Bronchial epithelial cell (primary cell): Measurements from ENCODE around the gene OR51I1. TPM values are rescaled to one million over a fixed set of nuclear protein-coding genes. Genes with fewer than 3 reads are reported as not detected.
A peak's percentile ranks its signal among the peaks of the same experiment; 100 is the strongest.

Experiments
- DNase-seq: peaks from one replicate; pipeline ENCODE4 v3.0.0-alpha.2; 2010; ENCODE audit warnings: low read depth
- FAIRE-seq: peaks from 2 replicates; lab custom pipeline; 2011; peaks lifted over from hg19 to GRCh38; lab: Jason Lieb, UNC
- H3K27me3 ChIP-seq: 2 replicates; pipeline ENCODE4 v1.5.1; 2011; ENCODE audit warnings: low read length; ENCODE audit not compliant: control insufficient read depth, insufficient read depth
- H3K36me3 ChIP-seq: 2 replicates; pipeline ENCODE4 v1.5.1; 2011; ENCODE audit warnings: low read length; ENCODE audit not compliant: control insufficient read depth, insufficient read depth
- H3K4me3 ChIP-seq: 2 replicates; pipeline ENCODE4 v1.5.1; 2011; ENCODE audit warnings: mild to moderate bottlenecking, low read depth, low read length, control low read depth
- total RNA-seq: library from RNA; depleted of rRNA; stranded (reverse); fragments of >200 nt; gene quantifications from 2 replicates; pipeline ENCODE4 v1.2.1, GENCODE V29; 2014
- TF ChIP-seq, protein P1 (sequence below): IDR thresholded peaks from 2 replicates; pipeline ENCODE4 v1.5.1; 2011; ENCODE audit warnings: mild to moderate bottlenecking, moderate library complexity, low read length, control low read depth, inconsistent platforms; ENCODE audit not compliant: insufficient read depth, severe bottlenecking

OR51I1 gene
- total RNA-seq, 1 donor from 2014 or later = not detected

DNA sequence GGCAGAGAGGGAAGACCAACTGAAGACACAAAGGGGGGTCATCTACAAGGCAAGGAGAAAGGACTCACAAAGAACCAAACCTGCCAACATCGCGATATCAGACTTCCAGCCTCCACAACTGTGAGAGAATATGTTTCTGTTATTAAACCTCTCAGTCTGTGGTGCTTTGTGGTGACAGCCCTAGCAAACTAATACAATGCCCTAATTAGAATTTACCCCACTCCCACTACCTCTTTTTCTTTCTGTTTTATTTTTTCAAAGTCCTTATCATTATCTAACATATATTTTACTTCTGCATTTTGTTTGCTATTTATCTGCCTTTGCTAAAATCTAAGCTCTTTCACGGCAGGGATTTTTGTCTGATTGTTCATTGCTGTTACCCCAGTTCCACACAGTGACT is 44.7 kb upstream of the OR51I1 start:
- no peaks in the 10 kb centered on the region for H3K27me3 ChIP-seq
- FAIRE-seq (no peak), DNase-seq (no peak)
- H3K36me3 ChIP-seq = no peaks in the 10 kb centered on the region
- TF ChIP-seq, protein P1, sequence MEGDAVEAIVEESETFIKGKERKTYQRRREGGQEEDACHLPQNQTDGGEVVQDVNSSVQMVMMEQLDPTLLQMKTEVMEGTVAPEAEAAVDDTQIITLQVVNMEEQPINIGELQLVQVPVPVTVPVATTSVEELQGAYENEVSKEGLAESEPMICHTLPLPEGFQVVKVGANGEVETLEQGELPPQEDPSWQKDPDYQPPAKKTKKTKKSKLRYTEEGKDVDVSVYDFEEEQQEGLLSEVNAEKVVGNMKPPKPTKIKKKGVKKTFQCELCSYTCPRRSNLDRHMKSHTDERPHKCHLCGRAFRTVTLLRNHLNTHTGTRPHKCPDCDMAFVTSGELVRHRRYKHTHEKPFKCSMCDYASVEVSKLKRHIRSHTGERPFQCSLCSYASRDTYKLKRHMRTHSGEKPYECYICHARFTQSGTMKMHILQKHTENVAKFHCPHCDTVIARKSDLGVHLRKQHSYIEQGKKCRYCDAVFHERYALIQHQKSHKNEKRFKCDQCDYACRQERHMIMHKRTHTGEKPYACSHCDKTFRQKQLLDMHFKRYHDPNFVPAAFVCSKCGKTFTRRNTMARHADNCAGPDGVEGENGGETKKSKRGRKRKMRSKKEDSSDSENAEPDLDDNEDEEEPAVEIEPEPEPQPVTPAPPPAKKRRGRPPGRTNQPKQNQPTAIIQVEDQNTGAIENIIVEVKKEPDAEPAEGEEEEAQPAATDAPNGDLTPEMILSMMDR = no peak
- H3K4me3 ChIP-seq = no peak overlapping the region

DNA sequence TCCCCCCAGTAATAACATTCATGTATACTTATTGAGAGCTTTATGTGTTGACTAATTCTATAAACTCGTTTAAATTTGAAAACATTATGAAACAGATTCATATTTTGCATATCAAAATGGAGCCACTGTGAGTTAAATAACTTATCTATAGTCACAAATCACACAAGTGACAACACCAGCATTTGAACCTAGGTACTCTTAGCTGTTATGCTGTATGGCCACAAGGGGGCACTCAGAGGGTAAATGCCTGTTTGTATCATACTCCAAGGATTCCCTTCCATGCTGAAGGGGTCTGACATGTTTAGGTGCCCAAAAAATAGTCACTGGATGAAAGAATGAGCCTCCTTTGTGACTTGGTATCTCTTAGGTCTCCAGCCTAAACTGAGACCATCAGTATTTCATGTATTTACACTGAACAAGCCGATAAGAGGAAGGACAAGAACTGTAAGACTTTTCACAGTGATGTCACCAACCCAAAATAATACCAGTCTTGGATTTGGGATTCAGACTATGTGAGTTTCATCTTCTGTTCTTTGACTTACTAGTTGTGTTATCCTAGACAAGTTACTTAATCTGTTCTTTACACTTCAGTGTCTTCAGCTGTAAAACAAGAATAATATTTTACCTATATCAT is 35.0 kb upstream of the OR51I1 start:
- Histone ChIP-seq H3K36me3 (no peaks in the 10 kb centered on the region), H3K27me3 (no peaks in the 10 kb centered on the region), H3K4me3 (no peak overlapping the region)
- FAIRE-seq (peak; percentile 13), DNase-seq (peak; percentile 48)
- TF ChIP-seq, protein P1 = peak; percentile 70

DNA sequence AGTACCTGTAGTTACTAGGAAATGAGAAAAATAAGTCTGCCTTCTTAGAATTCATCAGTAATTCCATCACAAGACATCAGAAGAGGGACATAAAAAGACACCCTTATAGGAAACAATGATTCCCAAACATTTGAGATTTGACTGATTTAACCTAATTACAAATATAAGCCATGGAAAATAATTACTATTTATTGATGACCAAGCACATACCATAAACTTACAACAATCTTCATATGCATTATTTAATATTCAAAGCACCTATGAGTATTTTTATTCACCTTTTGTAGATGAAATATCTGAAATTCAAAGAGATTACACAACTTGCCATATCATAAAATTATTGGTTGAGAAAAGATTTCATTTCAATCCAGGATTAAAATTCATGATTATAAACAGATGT is 32.6 kb upstream of the OR51I1 start:
- FAIRE-seq (no peak), DNase-seq (no peak)
- TF ChIP-seq, protein P1 = no peak
- Histone ChIP-seq H3K4me3 (no peak overlapping the region), H3K27me3 (no peaks in the 10 kb centered on the region), H3K36me3 (no peaks in the 10 kb centered on the region)

DNA sequence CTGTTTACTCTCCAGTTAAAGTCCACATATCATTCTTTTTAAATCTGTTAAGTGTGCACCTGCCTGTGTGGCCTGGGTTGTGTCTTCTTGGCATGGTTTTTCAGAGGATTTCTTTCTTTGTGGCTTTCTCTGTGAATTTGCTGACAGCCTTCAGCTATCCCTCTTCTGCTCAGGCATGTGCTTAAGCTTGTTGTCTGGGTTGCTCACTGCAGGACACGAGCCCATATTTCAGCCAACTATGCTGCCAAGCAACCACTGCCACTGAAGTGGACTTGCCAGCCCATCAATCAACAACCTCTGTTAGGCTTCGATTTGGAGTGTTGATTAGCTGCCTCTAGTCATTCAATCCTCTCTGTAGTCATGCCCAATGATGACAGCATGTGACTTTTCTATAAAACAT is 26.2 kb upstream of the OR51I1 start:
- no peak overlapping the region for H3K4me3 ChIP-seq
- TF ChIP-seq, protein P1 = no peak
- no peak for FAIRE-seq
- no peak for DNase-seq
- H3K27me3 ChIP-seq = no peaks in the 10 kb centered on the region
- H3K36me3 ChIP-seq = no peaks in the 10 kb centered on the region

DNA sequence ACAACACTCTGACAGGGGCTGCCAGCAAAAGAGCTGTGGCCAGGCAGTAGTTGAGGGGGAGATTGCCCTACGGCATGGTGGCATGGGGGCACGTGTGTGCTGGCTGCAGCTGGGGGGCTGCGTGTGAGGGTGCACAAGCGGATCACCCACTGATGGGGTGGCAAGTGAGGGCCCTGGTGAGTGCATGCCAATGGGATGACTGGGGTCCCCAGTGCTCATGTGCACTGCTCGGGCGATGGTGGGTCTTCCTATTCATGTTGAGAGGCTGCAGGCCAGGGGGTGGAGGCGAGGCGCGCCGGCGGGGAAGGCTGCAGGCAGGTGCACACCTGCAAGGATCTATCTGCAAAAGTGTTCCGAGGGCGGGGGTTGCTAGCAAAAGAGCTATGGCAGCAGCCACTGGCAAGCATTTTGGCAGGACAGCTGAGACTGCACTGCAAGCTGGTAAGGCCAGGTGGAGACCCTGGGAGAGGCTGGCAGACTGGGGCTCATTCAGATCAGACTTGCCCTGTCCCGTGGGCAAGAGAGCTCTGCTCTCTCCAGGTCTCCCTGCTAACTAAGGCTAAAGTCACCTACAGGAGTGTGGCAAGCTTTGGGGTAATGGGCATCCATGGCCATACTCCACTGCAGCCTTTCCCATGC is 19.8 kb upstream of the OR51I1 start:
- FAIRE-seq (no peak), DNase-seq (no peak)
- Histone ChIP-seq H3K36me3 (no peaks in the 10 kb centered on the region), H3K27me3 (no peaks in the 10 kb centered on the region), H3K4me3 (no peak overlapping the region)
- TF ChIP-seq, protein P1 = no peak

DNA sequence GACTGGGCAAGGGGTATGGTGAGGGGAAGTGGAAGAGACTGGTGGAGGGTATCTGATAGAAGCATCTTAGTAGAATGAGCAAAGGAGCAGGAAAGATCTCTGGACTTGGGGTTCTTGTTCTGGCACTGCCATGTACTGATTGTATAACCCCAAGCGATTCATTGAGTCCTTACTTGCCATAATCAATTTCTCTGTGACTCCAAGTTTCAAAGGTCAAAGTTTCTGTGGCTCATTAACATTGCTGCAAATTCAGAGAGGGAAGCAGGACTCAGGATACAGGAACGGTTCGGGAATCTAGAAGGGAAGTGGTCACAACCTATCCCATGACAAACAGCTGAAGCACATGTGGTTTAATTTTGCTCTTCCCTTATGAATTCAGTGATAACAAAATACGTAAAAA is 8.1 kb upstream of the OR51I1 start:
- no peak for FAIRE-seq
- no peak for DNase-seq
- TF ChIP-seq, protein P1 = no peak
- H3K36me3 ChIP-seq = no peaks in the 10 kb centered on the region
- H3K27me3 ChIP-seq = no peaks in the 10 kb centered on the region
- no peak overlapping the region for H3K4me3 ChIP-seq
